HG02642 (cell line): ENCODE measurements around the gene ZNF330.
"Not testable (repeated sequence)": the region's sequence is repeated elsewhere in the genome, so short reads cannot be mapped to it uniquely, and the experiment has no call there.

ENCODE experiments used
- ATAC-seq: cut with Tn5 transposase; IDR thresholded peaks from one replicate; pipeline ENCODE4 v1.9.1; 2021; ENCODE audit warnings: mild to moderate bottlenecking; ENCODE audit not compliant: unreplicated experiment, poor library complexity

The ZNF330 gene

DNA sequence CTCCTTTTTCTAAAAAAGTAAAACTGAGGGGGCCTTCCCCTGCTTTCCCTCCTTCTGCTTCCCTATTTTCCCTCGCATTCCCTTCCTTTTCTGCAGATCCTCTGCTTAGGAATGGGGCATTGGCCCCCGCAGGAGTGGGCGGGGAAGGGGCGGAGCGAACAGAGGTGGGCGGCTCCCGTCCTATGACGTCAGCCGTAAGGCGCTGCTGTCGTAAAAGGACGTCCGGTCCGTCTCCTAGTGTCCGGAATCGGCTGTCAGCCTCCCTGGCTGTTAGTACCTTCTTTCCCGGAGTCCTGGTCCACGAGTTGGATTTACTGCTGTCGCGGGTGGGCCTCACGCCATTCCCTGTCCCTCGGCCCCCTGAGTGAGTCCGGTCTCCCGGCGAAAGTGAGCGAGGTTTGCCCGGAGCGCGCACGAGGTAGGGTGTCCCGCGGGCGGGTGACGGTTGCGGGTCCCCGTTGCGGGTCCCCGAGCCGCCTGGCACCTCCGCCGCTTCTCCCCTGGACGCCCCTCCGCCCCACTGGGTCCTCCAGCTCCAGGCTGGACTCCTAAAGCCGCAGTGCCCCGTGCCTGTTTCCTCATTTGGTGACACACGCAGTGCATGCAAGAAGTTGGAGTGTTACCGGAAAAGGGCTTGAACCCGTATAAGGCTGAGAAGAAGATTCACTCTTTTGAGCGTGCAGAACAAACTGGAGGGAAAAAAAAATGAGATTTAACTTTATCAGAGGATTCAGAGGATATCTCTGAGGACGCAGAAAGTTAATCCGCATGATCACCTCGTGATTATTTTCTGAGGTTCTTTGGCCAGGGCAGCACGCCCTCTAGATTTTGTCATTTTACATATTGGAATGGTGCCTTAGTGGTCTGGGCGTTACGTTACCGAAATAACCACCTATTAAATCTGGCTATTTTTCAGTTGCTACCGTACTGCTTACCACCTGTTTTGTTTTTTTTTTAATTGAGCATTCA is at the start of gene ZNF330:
ZNF330 (plus strand) TSS at position 205 of the 969 bp plus-strand sequence. CDS start 1,477 bp downstream, outside the sequence.
- ATAC-seq: peak; percentile 93

GRCh38 chr4:141174457-141174856 is 46.2 kb upstream of the ZNF330 start:
- no peak for ATAC-seq

DNA sequence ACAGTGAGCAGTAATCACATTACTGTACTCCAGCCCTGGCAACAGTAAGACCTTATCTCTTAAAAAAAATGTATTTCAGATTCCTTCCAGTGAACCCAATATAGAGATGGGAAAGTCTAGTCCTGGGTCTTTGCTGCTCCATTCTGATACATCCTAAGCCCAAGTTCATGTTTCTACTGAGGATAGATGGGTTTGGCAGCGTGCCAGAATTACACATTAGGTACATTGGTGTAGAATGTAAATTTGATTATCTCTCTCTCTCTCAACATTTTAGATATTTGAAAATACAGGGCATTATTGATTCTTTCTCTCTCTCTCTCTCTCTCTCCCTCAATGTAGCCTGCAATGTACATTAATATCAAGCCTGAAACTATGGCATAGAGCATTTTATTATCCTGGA is 43.5 kb upstream of the ZNF330 start:
- no peak for ATAC-seq

- no peak for ATAC-seq
Observed at GRCh38 chr4:141179474-141180373, 41.0 kb upstream of the ZNF330 start.

DNA sequence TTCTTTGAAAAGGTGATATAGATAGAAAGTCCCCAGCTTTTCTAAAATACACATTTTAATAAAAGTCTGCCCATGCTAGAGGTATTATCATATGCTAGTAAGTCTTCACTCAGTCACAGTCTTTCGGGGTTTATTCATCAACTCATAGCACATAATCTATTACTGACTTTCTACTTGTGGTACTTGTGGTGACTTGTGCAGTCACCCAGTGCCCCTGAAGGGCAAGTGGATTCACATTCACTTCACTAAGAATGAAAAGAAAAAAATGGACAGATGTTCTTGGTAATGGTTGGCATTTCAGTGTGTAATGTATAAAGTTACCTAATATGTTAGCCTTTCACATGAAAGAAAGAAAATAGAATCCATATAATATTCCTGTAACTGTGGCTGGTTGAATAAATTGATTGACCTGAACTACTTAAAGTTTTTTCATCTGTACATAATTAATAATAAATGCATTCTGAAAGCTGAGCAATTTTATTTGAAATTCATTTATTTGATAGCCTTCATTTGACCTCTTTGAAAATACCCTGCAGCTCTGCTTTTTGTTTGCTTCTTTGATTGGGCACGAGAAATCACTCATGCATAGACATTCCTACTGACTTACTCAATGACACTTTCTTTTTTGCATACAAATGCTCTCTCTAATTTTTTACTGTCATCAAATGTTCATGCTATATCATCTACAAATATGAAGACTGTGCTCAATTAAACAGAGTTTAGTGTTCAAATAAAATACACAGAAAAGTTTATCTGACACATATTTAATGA is 39.5 kb upstream of the ZNF330 start:
- ATAC-seq: no peak

DNA sequence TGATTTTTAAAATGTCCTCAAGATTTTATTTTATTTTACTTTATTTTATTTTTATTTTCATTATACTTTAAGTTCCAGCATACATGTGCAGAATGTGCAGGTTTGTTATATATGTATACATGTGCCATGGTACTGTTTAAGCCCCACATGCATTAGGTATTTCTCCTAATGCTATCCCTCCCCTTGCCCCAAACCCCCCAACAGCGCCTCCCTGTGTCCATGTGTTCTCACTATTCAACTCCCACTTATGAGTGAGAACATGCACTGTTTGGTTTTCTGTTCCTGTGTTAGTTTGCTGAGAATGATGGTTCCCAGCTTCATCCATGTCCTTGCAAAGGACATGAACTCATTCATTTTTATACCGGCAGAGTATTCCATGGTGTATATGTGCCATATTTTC is 37.2 kb upstream of the ZNF330 start:
- ATAC-seq: not testable (repeated sequence)

DNA sequence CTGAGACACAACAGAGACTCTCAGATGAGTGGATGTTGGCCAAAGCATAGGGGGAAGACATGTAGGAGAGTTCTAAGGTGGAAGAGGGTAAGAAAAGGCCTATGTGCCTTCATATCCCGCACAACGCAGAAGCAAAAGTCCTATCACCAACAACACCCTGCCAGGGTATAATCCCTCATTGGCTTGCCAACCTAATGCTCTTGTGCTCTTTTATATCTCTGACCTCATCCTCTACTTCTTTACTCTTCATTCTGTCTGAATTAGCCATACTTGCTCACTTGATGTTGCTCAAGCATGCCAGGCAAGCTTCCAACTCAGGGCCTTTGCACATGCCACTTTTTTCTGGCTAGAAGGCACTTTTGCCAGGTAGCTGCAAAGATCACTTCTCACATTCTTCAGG is 28.1 kb upstream of the ZNF330 start:
- no peak for ATAC-seq

DNA sequence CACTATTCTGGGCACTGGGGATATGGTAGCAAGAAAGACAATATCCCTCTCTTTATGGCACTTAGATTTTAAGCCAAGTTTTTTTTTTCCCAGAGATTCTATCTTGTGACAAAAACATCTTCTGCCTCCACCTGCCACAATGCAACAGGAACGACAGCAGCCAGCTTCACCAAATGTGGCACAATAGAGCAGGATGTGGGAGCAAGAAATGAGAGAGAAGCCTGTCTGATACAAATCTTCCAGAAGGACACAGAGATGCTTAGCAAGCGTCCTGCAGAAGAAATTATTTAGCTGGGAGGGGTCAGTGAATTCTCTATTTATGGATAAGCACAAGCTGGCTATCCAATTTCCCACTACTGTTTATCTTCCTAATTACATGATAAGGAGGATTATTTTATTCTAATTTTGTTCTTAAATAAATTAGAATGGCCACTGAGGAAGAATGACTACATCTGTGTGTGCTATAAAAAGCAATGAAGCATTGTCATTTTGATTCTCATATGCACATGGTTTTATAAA is 27.1 kb upstream of the ZNF330 start:
- ATAC-seq: no peak

DNA sequence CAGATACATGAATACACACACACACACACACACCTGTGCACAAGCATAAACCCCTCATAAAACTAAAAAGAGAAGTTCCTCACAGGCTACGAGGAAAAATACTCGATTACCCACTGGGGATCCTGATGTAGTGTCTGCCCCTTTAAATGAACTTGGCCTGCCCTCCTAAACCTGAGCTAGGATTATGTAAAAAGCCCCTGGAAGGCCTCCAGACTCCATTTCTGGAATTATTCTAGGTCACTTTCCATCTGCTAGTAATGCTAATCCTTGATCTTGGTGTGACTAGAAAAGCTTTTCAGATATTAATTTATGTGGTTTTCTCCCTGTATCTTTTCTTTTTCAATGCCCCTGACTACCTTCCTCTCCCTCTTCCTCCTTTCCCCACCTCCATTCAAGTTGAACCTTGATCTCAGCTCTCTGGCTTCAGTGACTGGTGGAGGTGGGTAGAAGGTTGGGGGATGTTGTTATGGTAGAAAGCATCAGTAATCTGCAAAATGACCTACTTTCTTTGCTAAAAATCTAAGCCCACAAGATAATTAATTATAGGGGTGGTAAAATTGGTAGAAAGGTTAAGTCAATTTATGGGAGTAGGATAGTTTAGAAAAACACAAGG is 25.5 kb upstream of the ZNF330 start:
- ATAC-seq: no peak

GRCh38 chr4:141196227-141196933 is 24.3 kb upstream of the ZNF330 start:
- no peak for ATAC-seq

- no peak for ATAC-seq
Observed at GRCh38 chr4:141207961-141208360, 12.7 kb upstream of the ZNF330 start.

DNA sequence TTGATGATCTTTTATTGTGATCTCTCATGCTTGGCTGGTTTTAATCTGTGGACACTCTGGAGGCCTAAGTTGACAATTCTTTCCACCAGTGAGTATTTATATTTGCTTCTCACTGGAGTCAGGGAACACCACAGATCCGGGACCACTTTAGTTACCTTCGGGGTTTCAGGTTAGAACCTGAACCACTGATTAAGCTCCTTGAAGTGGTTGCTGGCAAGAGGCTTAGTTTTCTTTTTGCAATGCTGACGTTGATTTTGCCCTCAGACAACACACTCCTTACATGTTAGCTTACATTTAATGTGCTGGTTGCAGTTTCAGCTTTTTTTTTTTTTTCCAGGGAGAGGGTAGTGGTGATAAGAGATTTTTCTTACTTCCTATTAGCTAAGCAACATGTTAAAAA is 10.5 kb upstream of the ZNF330 start:
- ATAC-seq: no peak

DNA sequence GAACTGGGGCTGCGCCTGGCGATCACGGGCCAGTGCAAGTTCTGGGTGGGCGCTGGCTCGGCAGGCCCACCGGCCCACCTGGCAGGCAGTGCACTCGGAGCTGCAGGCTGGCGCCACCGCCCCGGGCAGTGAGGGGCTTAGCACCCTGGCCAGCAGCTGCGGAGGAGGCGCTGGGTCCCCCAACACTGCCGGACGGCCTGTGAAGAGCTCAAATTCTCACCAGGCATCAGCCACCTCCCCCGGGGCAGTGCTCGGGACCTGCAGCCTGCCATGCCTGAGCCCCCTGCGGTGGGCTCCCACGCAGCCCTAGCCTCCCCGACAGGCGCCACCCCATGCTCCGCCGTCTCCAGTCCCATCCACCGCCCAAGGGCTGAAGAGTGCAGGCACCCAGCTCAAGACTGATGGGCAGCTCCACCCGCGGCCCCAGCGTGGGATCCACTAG is 7.1 kb upstream of the ZNF330 start:
- ATAC-seq: no peak

DNA sequence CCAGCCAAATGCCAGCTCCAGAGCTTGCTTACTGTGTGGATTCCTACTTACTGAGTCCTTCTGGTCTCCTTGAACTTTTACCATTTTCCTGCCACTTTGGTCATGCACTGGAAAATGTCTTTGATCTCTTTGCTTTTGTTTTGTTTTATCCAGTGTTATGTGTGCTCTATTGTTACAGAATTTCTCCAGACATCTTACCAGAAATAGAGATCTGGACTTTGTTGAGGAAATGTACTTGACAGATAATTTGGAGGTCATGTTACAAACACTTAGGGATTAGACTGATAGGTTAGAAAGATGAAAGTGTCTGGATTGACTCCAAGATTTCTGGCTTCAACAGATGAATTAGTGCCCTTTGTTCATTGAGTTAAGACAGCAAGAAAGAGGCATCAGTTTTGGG is 5.7 kb upstream of the ZNF330 start:
- no peak for ATAC-seq

GRCh38 chr4:141216002-141216761 is 4.5 kb upstream of the ZNF330 start:
- no peak for ATAC-seq

DNA sequence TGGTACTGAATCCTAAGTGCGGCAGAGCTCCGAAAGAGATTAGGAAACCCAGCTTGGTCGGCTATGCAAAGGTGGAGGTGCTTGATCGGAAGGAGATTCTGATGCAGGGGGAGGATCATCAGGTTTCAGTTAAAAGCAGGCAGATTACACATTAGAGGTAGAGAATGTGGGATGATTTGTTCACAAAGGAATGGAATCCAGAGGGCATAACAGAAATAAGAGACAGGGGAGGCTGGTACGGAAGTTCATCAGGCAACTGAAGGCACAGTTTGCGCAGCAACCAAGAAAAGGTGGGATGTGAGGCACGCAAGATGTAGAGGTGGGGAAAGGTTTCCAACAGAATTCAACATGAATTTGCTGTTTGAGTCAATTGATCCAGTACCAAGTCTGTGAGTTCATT is 424 bp upstream of the ZNF330 start:
- ATAC-seq: peak; percentile 7

DNA sequence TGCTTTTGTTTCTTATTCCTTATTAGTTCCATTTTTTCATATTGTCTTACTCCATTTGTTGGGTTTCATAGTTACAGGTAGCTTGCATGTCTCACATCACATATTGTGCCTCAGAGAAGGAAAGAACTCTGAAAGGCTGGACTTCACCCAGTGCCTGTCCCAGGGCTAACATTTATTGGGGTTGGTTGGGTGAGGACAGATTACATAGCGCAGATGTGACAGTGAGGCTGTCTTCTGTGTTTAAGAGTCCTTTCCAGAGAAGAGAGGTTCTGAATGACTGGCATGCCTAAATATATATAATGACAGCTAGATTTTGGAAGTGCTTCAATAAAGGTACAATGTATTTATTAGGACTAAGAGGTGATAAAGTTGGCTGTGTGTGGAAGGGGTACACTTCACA is 2.7 kb downstream of the ZNF330 start:
- no peak for ATAC-seq

DNA sequence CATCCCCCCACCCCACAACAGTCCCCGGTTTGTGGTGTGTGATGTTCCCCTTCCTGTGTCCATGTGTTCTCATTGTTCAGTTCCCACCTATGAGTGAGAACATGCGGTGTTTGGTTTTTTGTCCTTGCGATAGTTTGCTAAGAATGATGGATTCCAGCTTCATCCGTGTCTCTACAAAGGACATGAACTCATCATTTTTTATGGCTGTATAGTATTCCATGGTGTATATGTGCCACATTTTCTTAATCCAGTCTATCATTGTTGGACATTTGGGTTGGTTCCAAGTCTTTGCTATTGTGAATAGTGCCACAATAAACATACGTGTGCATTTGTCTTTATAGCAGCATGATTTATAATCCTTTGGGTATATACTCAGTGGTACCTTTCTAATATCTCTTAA is 6.6 kb downstream of the ZNF330 start:
- ATAC-seq: not testable (repeated sequence)
